A673 (cell line): ENCODE measurements around the gene TMEM266.

Experiments used
- EZH2 ChIP-seq: fragments of 200-600 bp; sonication (generic); IDR thresholded peaks from 2 replicates; pipeline ENCODE4 v1.6.1; 2017; ENCODE audit warnings: borderline replicate concordance, low read depth, mild to moderate bottlenecking, mixed read lengths, antibody characterized with exemption, low read length; ENCODE audit not compliant: poor library complexity, severe bottlenecking
- TF ChIP-seq, protein P1 (sequence below): fragments of 300-800, 200-600 bp; sonication (generic); conservative IDR thresholded peaks from 2 replicates; pipeline ENCODE4 v1.5.1; 2017; ENCODE audit warnings: low read depth, mild to moderate bottlenecking, antibody characterized with exemption, low read length, moderate library complexity, mixed read lengths

DNA sequence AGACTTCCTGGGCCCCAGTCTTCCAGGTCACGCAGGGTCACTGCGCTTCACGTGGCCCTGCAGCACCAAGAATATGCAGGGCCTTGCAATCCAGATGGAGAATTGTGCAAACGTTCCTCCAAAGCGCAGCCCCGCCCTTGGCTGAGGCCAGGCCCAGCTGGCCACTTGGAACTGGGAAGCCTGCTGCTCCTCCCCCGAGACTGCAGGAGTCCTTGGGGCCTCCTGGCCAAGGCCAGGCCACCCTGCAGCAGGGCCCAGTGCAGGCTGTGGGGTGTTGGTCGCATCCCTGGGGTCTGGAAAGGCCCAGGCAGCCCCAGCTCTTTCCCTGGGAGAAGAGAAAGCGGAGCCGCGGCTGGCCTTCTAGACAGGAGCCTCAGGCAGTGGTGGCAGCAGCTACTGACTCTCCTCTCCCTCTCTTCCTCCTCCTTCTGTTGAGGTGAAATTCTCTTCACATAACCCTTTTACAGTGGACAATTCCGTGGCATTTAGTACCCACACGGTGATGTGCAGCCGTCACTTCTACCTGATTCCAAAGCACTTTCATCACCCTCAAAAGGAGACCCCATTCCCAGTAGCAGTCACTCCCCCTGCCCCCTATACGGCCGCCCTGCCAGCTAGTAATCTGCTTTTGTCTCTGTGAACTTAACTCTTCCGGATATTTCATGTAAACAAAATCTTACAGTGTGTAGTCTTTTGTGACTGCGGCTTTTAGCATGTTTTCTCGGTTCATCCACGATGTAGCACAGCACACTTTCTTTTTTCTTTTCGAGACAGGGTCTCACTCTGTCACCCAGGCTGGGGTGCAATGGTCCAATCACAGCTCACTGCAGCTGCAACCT is 103.9 kb downstream of the TMEM266 start:
- TF ChIP-seq, protein P1, sequence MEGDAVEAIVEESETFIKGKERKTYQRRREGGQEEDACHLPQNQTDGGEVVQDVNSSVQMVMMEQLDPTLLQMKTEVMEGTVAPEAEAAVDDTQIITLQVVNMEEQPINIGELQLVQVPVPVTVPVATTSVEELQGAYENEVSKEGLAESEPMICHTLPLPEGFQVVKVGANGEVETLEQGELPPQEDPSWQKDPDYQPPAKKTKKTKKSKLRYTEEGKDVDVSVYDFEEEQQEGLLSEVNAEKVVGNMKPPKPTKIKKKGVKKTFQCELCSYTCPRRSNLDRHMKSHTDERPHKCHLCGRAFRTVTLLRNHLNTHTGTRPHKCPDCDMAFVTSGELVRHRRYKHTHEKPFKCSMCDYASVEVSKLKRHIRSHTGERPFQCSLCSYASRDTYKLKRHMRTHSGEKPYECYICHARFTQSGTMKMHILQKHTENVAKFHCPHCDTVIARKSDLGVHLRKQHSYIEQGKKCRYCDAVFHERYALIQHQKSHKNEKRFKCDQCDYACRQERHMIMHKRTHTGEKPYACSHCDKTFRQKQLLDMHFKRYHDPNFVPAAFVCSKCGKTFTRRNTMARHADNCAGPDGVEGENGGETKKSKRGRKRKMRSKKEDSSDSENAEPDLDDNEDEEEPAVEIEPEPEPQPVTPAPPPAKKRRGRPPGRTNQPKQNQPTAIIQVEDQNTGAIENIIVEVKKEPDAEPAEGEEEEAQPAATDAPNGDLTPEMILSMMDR: no peak
- no peak for TF ChIP-seq EZH2
